NT2/D1 (cell line): ENCODE data around the gene GPSM1.

Experiments used
- DNase-seq: peaks from one replicate; pipeline ENCODE4 v3.0.0-alpha.2; 2011; ENCODE audit warnings: low read depth, low spot score
- H3K27me3 ChIP-seq: 2 replicates; pipeline ENCODE4 v1.6.0; 2011; ENCODE audit warnings: mild to moderate bottlenecking; ENCODE audit not compliant: insufficient read length, insufficient read depth
- H3K36me3 ChIP-seq: 2 replicates; pipeline ENCODE4 v1.6.1; 2011; ENCODE audit warnings: mild to moderate bottlenecking, low read length, mixed read lengths; ENCODE audit not compliant: insufficient read depth, insufficient read length
- H3K4me1 ChIP-seq: 2 replicates; pipeline ENCODE4 v1.5.1; 2011; ENCODE audit not compliant: insufficient read depth, insufficient read length
- H3K4me3 ChIP-seq: 2 replicates; pipeline ENCODE4 v1.5.1; 2011; ENCODE audit warnings: low read depth; ENCODE audit not compliant: insufficient read length
- H3K9ac ChIP-seq: 2 replicates; pipeline ENCODE4 v1.6.0; 2011; ENCODE audit warnings: low read depth; ENCODE audit not compliant: insufficient read length
- H3K9me3 ChIP-seq: 2 replicates; pipeline ENCODE4 v1.5.1; 2011; ENCODE audit warnings: mild to moderate bottlenecking, low read length; ENCODE audit not compliant: insufficient read depth
- SUZ12 ChIP-seq: IDR thresholded peaks from 2 replicates; pipeline ENCODE4 v1.6.1; 2011; ENCODE audit not compliant: insufficient read length, insufficient read depth; ENCODE audit errors: extremely low read depth
- YY1 ChIP-seq: IDR thresholded peaks from 2 replicates; pipeline ENCODE4 v1.6.1; 2011; ENCODE audit not compliant: insufficient read length, insufficient read depth
- ZNF274 ChIP-seq: IDR thresholded peaks from 2 replicates; pipeline ENCODE4 v1.6.1; 2011; ENCODE audit warnings: mild to moderate bottlenecking, low read depth, low read length

Gene GPSM1

DNA sequence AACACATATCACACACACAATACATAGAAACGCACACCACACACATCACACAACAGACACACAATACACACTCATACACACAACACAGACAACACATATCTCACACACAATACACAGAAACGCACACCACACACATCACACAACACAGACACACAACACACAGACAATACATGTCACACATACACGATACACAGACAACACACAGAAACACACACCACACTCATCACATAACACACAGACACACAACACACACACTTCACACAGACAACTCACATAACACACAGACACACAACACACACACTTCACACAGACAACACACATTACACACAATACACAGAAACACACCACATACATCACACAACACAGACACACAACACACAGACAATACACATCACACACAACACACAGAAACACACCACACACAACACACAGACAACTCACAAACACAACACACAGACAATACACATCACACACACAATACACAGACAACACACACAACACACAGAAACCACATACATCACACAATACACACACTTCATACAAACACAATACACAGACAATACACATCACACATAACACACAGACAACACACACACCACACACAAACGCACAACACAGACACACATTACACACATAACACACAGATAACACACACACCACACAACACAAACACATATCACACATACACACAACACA, 19.2 kb upstream of the GPSM1 start:
- H3K9me3 ChIP-seq = no peaks in the 10 kb centered on the region
- TF ChIP-seq ZNF274 (no peak), YY1 (no peak), SUZ12 (no peak)
- no peaks in the 10 kb centered on the region for H3K27me3 ChIP-seq
- no peak overlapping the region for H3K9ac ChIP-seq
- peaks cover 29% of the 10 kb centered on the region for H3K4me1 ChIP-seq
- DNase-seq = no peak
- H3K36me3 ChIP-seq = no peaks in the 10 kb centered on the region
- H3K4me3 ChIP-seq = no peak overlapping the region

DNA sequence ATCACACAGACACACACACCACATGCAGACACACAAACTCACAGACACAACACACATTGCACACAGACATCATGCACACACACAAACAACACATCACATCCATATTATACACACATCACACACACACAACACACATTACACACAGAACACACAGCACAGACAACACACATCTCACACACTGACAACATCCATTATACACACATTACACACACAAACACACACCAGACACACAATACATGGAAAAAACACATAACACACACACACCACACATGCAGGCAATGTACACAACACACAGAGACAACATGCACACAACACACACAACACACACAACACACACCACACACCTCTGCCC, 18.7 kb upstream of the GPSM1 start:
- no peak for TF ChIP-seq ZNF274
- TF ChIP-seq SUZ12 = no peak
- TF ChIP-seq YY1 = no peak
- Histone ChIP-seq H3K27me3 (no peaks in the 10 kb centered on the region), H3K36me3 (no peaks in the 10 kb centered on the region), H3K4me1 (peaks cover 26% of the 10 kb centered on the region), H3K4me3 (no peak overlapping the region), H3K9me3 (no peaks in the 10 kb centered on the region), H3K9ac (no peak overlapping the region)
- DNase-seq = no peak

DNA sequence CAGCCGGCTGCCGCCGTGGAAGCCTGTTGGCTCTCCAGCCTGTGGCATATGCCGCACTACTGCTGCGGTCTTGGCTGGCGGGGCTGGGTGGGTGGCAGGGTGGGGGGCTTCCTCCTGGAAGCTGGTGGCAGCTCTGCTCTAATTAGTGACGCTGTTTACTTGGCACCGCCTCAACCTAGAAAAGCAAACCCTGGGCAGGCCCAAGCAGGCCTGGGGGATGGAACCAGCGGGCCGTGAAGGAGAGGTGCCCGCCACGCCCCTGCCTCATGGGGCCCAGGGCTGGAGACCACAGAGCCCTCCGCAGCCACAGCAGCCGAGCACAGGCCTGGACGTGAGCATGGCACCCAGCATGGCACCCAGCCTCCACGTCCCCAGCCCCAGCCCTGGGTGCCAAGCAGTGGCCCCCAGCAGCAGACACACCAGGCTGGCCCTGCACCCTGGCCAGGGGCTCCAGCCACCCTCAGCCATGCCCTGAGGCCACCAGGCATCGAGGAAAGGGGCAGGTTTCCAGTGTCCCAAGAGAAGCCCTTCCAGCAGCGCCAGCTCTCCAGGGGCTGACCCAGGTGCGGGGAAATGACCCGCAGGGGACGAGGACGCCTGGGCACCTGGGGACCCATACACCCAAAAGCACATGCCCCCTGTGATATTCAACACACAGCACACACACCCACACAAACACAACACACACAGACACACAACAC, 18.1 kb upstream of the GPSM1 start:
- Histone ChIP-seq H3K27me3 (no peaks in the 10 kb centered on the region), H3K9ac (no peak overlapping the region), H3K4me1 (peaks cover 21% of the 10 kb centered on the region), H3K4me3 (no peak overlapping the region), H3K36me3 (no peaks in the 10 kb centered on the region), H3K9me3 (no peaks in the 10 kb centered on the region)
- no peak for DNase-seq
- TF ChIP-seq YY1 (no peak), ZNF274 (no peak), SUZ12 (no peak)

DNA sequence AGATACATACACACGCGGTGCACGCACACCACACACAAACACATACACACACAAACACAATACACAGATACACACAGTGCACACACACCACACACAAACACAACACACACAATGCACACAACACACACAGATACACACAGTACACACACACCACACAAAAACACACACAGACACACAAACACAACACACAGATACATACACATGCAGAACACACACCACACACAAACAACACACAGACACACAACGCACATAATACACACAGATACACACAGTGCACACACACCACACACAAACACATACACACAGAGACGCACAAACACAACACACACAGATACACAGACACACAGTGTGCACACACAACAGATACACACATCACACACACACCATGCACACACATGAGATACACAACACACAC, 17.5 kb upstream of the GPSM1 start:
- Histone ChIP-seq H3K9ac (no peak overlapping the region), H3K9me3 (peaks cover 5% of the 10 kb centered on the region), H3K4me1 (peaks cover 19% of the 10 kb centered on the region), H3K27me3 (no peaks in the 10 kb centered on the region), H3K4me3 (no peak overlapping the region), H3K36me3 (no peaks in the 10 kb centered on the region)
- no peak for DNase-seq
- TF ChIP-seq ZNF274 (no peak), YY1 (no peak), SUZ12 (no peak)

DNA sequence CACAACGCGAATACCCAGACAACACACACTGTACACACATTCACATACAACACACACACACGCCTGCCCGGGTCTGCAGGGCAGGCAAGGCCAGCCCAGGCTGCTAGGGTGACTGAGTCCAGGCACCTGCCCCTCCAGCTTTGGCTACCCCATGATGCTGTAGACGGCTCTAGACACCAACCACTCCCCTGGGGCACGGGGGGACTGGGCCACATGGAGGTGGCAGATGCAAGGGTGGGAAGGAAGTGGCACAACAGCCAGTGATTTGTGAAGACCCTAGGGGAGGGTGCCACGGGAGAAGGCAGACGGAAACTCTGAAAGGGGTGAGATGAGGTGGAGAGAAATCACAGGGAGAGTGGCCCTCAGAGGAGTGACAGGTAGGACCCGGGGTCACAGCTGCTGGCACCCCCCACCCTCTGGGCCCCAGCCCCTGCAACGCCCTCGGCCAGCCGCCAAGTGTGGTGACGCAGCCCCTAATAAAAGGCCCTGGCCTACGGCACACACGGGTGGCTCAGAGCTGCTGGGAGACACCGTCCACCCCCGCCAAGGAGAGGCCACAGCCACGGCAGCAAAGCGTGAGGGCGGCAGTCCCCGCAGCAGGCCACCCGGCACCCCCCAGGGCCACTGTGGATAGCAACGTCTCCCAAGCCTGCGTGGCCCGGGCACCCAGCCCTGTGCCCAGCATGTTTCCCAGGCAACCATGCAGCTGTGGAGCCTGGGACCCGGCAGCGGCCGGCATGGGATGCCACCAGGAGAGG, 16.9 kb upstream of the GPSM1 start:
- H3K9me3 ChIP-seq = peaks cover 12% of the 10 kb centered on the region
- no peaks in the 10 kb centered on the region for H3K36me3 ChIP-seq
- TF ChIP-seq SUZ12 (no peak), ZNF274 (no peak), YY1 (no peak)
- no peak overlapping the region for H3K9ac ChIP-seq
- DNase-seq = no peak
- no peaks in the 10 kb centered on the region for H3K27me3 ChIP-seq
- no peak overlapping the region for H3K4me3 ChIP-seq
- H3K4me1 ChIP-seq = peaks cover 19% of the 10 kb centered on the region

DNA sequence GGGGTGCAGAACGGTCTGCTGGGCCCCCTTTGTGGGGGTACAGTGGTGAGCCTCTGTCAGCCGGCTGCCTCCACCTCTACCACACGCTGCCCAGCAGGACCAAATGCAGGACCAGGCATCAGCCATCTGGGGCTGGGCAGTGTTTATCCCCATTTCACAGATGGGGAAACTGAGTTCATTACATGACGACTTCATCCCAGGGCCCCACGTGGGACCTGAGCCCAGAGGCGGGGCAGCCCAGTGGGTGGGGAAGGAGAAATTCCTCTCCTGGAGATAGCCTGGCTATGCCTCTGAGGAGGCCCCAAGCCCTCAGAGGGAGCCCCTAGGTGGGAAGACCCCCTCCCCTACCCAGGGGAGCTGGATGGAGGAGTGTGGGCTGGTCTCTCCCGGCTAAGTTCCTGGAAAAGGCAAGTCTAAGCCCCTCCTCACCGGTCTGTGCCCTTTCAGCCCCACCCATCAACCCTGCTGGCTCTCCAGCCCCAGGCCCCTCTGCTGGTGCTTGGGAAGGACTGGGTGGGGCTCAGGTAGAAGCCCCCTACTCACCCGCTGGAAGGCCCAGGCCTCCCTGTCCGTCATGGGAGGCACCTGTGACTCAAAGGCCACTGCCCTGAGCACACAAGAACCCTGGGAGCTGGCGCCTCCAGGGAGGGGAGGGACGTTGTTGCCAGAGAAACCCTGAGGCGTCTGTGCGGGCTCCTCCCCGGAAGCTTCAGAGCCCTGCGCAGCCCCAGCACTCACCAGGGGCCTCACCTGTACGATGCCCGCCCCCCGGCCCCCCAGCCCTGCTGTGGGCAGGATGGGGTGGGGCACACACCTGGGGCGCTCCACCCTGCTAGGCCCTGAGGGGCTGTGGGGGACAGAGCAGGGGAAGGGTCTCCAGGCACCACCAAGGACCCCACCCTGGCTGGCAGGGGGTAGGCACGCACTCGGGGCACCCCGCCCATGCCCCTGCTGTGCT, 16.0 kb upstream of the GPSM1 start:
- Histone ChIP-seq H3K9me3 (peaks cover 21% of the 10 kb centered on the region), H3K36me3 (no peaks in the 10 kb centered on the region), H3K4me3 (no peak overlapping the region), H3K9ac (peak overlapping the region; percentile 9), H3K4me1 (peaks cover 16% of the 10 kb centered on the region), H3K27me3 (no peaks in the 10 kb centered on the region)
- DNase-seq = no peak
- TF ChIP-seq YY1 (no peak), SUZ12 (no peak), ZNF274 (no peak)
